ENCODE data around the gene BTBD16. TPM values are rescaled to one million over a fixed set of nuclear protein-coding genes. Genes with fewer than 3 reads are reported as not detected.

BTBD16 gene
- total RNA-seq, 1 experiment from 2014 or later = not detected

DNA sequence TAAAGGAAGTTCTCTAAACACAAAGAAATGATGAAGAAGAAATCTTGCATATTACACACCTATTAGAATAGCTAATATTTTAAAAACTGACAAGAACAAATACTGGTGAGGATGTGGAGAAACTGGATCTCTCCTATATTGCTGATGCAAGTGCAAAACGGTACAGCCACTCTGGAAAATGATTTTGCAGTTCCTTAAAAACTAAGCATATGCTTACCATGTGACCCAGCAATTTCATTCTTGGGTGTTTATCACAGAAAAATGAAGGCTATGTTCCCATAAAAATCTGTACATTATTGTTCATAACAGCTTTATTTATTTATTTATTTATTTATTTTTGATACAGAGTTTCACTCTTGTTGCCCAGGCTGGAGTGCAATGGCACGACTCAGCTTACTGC, 88.5 kb downstream of the BTBD16 start:
- no peak overlapping the region for H3K18ac ChIP-seq (ENCODE audit: insufficient read length, low read depth, low read length)
- Mint-ChIP-seq H3K27me3 (ENCODE audit: low read depth) (peaks cover 4% of the 10 kb centered on the region), H3K4me1 (peaks cover 9 to 11% of the 10 kb centered on the region in 2 experiments), H3K9me3 (peaks cover 14 to 15% of the 10 kb centered on the region in 2 experiments), H3K4me3 (no peak overlapping the region), H3K36me3 (ENCODE audit: insufficient read depth in 1 of 3, low read depth in 3 of 3) (peaks cover 0 to 13% (median 2%) of the 10 kb centered on the region in 3 experiments; a peak in 4 of 7 replicates), H3K27ac (no peak overlapping the region)
- H4K20me1 ChIP-seq (ENCODE audit: control insufficient read depth, insufficient read depth, insufficient read length) = no peaks in the 10 kb centered on the region
- no peak overlapping the region for H2BK20ac ChIP-seq (ENCODE audit: low read depth, low read length, poor library complexity, severe bottlenecking)
- no peak overlapping the region for H3K23ac ChIP-seq (ENCODE audit: insufficient read length, low read depth, low read length)
- no peak for DNase-seq
- no peak overlapping the region for H4K91ac ChIP-seq (ENCODE audit: insufficient read length, low read depth, low read length)
- no peak overlapping the region for H3K4me2 ChIP-seq (ENCODE audit: insufficient read depth, insufficient read length, low read length)
- no peak overlapping the region for H2AFZ ChIP-seq (ENCODE audit: low read length)
- no peak overlapping the region for H3K4ac ChIP-seq (ENCODE audit: low read depth, low read length)
- no peaks in the 10 kb centered on the region for H3K27me3 ChIP-seq (ENCODE audit: insufficient read depth, low read length)
- no peak overlapping the region for H3K14ac ChIP-seq (ENCODE audit: insufficient read depth, low read length)
- no peak overlapping the region for H3T11ph ChIP-seq (ENCODE audit: low read length)
- H4K5ac ChIP-seq (ENCODE audit: insufficient read length, low read depth, low read length) = no peak overlapping the region
- H3K79me2 ChIP-seq (ENCODE audit: insufficient read depth, low read length) = no peaks in the 10 kb centered on the region
- no peak overlapping the region for H2BK120ac ChIP-seq (ENCODE audit: low read depth, low read length, poor library complexity, severe bottlenecking)
- no peak overlapping the region for H2BK5ac ChIP-seq (ENCODE audit: insufficient read length, low read length)
- no peaks in the 10 kb centered on the region for H3K23me2 ChIP-seq (ENCODE audit: insufficient read length, low read depth, low read length, poor library complexity, severe bottlenecking)
- WGBS (ENCODE audit: extremely low coverage, insufficient read length, low lambda C conversion rate) = no CpG with 5 or more reads among the region's 2 CpGs
- H3K27ac ChIP-seq (ENCODE audit: insufficient read length, low read depth, low read length) = no peak overlapping the region
- H2AK5ac ChIP-seq (ENCODE audit: insufficient read length, low read length) = no peak overlapping the region
- no peak overlapping the region for H2BK12ac ChIP-seq (ENCODE audit: insufficient read length, low read depth, low read length)
- no peak overlapping the region for H3K9ac ChIP-seq (ENCODE audit: extremely low read depth, insufficient read length, low read length)
- no peaks in the 10 kb centered on the region for H3K4me1 ChIP-seq (ENCODE audit: insufficient read depth, low read length)
- H3K56ac ChIP-seq (ENCODE audit: insufficient read length, low read depth, low read length) = no peak overlapping the region
- no peak overlapping the region for H4K8ac ChIP-seq (replicated peaks; ENCODE audit: insufficient read length, low read depth, low read length)
- H3K9me3 ChIP-seq (ENCODE audit: control insufficient read depth, low read depth, low read length) = no peaks in the 10 kb centered on the region
- no peaks in the 10 kb centered on the region for H3K79me1 ChIP-seq (ENCODE audit: insufficient read depth, low read depth, low read length, poor library complexity, severe bottlenecking)
- no peak for TF ChIP-seq CTCF (conservative IDR thresholded peaks at IDR 0.05)
- no peak overlapping the region for H2BK15ac ChIP-seq (ENCODE audit: low read depth, low read length)
